Smooth muscle cell (in vitro differentiated cells): ENCODE data around the gene IGFBP6. TPM values are rescaled to one million over a fixed set of nuclear protein-coding genes. Genes with fewer than 3 reads are reported as not detected.

Experiments used
- DNase-seq: peaks from one replicate; lab custom pipeline; 2025; ENCODE audit not compliant: unreplicated experiment; lab: John Stamatoyannopoulos, UW
- H2AFZ ChIP-seq: fragments of 200-600 bp; sonication (generic); 2 replicates; pipeline ENCODE4 v1.6.0; 2016; ENCODE audit warnings: antibody characterized with exemption, low read depth, mild to moderate bottlenecking
- H3F3A ChIP-seq: fragments of 200-600 bp; sonication (generic); 2 replicates; pipeline ENCODE4 v1.6.0; 2017; ENCODE audit warnings: antibody characterized with exemption, low read depth
- H3K27ac ChIP-seq: fragments of 200-600 bp; sonication (generic); 2 replicates; pipeline ENCODE4 v1.5.1; 2016; ENCODE audit warnings: low read depth, mild to moderate bottlenecking
- H3K27me3 ChIP-seq: fragments of 200-600 bp; sonication (generic); 2 replicates; pipeline ENCODE4 v1.6.1; 2016; ENCODE audit warnings: low read depth, mild to moderate bottlenecking
- H3K36me3 ChIP-seq: fragments of 200-600 bp; sonication (generic); 2 replicates; pipeline ENCODE4 v1.5.1; 2016; ENCODE audit warnings: low read depth
- H3K4me1 ChIP-seq: fragments of 200-600 bp; sonication (generic); 2 replicates; pipeline ENCODE4 v1.5.1; 2016; ENCODE audit warnings: low read depth
- H3K4me2 ChIP-seq: fragments of 200-600 bp; sonication (generic); 2 replicates; pipeline ENCODE4 v1.6.0; 2016; ENCODE audit warnings: mild to moderate bottlenecking
- H3K4me3 ChIP-seq: fragments of 200-600 bp; sonication (generic); 2 replicates; pipeline ENCODE4 v1.5.1; 2016; ENCODE audit warnings: mild to moderate bottlenecking
- H3K79me2 ChIP-seq: fragments of 200-600 bp; sonication (generic); 2 replicates; pipeline ENCODE4 v1.6.0; 2016; ENCODE audit warnings: low read depth, mild to moderate bottlenecking
- H3K9ac ChIP-seq: fragments of 200-600 bp; sonication (generic); 2 replicates; pipeline ENCODE4 v1.6.0; 2016; ENCODE audit warnings: low read depth
- H3K9me3 ChIP-seq: fragments of 200-600 bp; sonication (generic); replicated peaks from 2 replicates; pipeline ENCODE4 v1.5.1; 2016; ENCODE audit warnings: low read depth
- H4K20me1 ChIP-seq: fragments of 200-600 bp; sonication (generic); 2 replicates; pipeline ENCODE4 v1.6.0; 2016; ENCODE audit warnings: low read depth
- WGBS: methylation state at CpG from one replicate; pipeline ENCODE4 v1.1.7; 2016; ENCODE audit warnings: low lambda C conversion rate; 5-methylcytosine and 5-hydroxymethylcytosine counted together
- polyA plus RNA-seq: library from polyadenylated mRNA; unstranded; fragments of >200 nt; fragmentation: Nextera tagmentation; extraction: Ambion mirVana; gene quantifications from 2 replicates; pipeline ENCODE4 v1.2.1, GENCODE V29; 2016
- total RNA-seq: library from RNA; depleted of rRNA; stranded (reverse); fragments of >200 nt; gene quantifications from 2 replicates; pipeline ENCODE4 v1.2.3, GENCODE V29; 2014
- TF ChIP-seq, protein P1 (sequence below): fragments of 200-600 bp; sonication (generic); IDR thresholded peaks from 2 replicates; pipeline ENCODE4 v1.5.1; 2017; ENCODE audit warnings: borderline replicate concordance, mild to moderate bottlenecking, antibody characterized with exemption; ENCODE audit not compliant: insufficient read depth, poor library complexity, severe bottlenecking

Gene IGFBP6
- total and polyA plus RNA-seq, 2 experiments from 2014 or later = 22.6 to 94.4 TPM

DNA sequence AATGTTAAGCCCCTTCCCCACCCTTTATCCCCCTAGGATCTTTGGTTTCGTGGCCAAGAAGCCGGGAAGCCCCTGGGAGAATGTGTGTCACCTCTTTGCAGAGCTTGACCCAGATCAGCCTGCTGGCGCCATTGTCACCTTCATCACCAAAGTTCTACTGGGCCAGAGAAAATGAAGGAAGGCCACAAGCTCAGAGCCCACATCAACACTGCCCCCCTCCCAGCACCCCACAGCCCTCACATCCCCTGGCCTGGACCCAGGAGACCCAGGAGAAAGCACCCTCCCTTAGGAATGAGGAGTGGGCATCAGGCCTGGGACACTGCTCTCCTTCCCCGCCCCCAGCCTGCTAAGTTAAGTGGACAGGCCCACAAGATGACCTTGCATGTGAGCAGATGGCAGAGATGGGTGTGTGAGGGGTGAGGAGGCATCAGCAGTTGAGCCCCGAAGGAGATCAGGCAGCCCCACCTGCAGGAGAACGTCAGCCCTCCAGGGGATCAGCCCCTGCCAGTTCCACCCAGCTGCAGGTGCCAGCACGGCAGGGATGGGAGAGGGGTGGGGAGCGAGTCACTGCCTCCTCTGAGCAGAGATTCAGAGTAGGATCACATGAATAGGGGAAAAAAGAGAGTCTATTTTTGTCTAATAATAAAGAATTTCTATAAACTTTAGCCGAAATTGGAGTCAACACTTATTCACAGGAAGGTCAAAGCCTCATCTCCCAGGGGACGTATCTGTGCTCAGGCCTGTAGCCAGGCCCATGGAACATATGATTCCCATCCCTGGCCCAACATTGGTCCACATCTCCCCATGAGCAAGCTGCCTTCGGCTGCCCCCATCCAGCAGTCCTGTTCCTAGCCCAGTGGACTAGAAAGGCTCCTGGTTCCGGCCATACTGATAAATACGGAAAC is 33.5 kb upstream of the IGFBP6 start:
- no peaks in the 10 kb centered on the region for H3F3A ChIP-seq
- no peak for DNase-seq
- peaks cover 9% of the 10 kb centered on the region for H4K20me1 ChIP-seq
- H3K4me1 ChIP-seq = no peaks in the 10 kb centered on the region
- H3K9me3 ChIP-seq = no peaks in the 10 kb centered on the region
- TF ChIP-seq, protein P1, sequence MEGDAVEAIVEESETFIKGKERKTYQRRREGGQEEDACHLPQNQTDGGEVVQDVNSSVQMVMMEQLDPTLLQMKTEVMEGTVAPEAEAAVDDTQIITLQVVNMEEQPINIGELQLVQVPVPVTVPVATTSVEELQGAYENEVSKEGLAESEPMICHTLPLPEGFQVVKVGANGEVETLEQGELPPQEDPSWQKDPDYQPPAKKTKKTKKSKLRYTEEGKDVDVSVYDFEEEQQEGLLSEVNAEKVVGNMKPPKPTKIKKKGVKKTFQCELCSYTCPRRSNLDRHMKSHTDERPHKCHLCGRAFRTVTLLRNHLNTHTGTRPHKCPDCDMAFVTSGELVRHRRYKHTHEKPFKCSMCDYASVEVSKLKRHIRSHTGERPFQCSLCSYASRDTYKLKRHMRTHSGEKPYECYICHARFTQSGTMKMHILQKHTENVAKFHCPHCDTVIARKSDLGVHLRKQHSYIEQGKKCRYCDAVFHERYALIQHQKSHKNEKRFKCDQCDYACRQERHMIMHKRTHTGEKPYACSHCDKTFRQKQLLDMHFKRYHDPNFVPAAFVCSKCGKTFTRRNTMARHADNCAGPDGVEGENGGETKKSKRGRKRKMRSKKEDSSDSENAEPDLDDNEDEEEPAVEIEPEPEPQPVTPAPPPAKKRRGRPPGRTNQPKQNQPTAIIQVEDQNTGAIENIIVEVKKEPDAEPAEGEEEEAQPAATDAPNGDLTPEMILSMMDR = no peak
- no peak overlapping the region for H3K4me3 ChIP-seq
- 87% methylated on average over 13 of the region's 13 CpGs for WGBS
- H3K27ac ChIP-seq = no peak overlapping the region
- no peaks in the 10 kb centered on the region for H3K79me2 ChIP-seq
- H2AFZ ChIP-seq = no peak overlapping the region
- no peaks in the 10 kb centered on the region for H3K27me3 ChIP-seq
- H3K36me3 ChIP-seq = no peaks in the 10 kb centered on the region
- H3K4me2 ChIP-seq = no peak overlapping the region
- no peak overlapping the region for H3K9ac ChIP-seq

DNA sequence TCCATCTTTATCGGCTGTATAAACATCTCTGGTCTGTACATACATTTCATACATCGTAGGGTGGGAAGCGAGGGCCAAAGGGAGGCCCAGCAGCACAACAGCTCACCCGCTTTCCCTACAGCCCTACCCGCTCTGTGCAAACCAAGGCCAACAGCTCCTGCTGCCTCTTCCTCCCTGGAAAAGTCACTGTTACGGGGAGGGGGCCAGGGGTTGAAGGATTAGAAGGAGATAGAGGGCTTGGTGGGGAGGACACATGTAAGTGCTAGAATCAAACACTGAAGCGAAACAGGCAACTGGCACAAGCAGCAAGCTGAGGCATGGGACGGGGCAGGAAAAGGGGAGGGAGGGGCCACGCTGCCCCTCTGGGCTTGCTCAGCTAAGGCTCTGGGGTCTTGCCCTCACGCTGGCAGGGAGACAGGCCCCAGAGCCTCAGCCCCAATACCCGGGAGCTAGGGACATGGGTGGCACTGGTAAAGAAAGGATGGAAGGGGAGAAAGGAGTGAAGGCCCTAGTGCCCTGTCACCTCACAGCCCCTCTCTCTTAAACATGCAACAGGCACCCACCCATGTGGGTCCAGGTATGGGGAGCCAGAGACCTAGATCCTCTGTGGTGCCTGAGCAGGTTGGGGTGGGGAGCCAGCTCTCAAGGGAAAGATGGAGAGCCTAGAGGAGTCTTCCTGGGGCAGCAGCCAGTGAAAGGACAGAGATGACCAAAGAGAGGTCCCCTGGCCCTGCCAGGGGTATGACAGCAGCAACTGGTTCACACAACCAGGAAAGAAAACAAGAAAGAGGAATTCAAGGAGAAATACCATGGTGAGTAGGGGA is 32.6 kb upstream of the IGFBP6 start:
- Histone ChIP-seq H3K4me2 (no peak overlapping the region), H3K27ac (no peak overlapping the region), H2AFZ (no peak overlapping the region), H3K4me1 (no peaks in the 10 kb centered on the region), H3K9me3 (no peaks in the 10 kb centered on the region), H3K79me2 (no peaks in the 10 kb centered on the region), H4K20me1 (peaks cover 16% of the 10 kb centered on the region), H3K4me3 (no peak overlapping the region), H3K27me3 (no peaks in the 10 kb centered on the region), H3K36me3 (no peaks in the 10 kb centered on the region), H3F3A (no peaks in the 10 kb centered on the region), H3K9ac (no peak overlapping the region)
- WGBS = 92% methylated on average over 11 of the region's 11 CpGs
- TF ChIP-seq, protein P1 = no peak
- no peak for DNase-seq

DNA sequence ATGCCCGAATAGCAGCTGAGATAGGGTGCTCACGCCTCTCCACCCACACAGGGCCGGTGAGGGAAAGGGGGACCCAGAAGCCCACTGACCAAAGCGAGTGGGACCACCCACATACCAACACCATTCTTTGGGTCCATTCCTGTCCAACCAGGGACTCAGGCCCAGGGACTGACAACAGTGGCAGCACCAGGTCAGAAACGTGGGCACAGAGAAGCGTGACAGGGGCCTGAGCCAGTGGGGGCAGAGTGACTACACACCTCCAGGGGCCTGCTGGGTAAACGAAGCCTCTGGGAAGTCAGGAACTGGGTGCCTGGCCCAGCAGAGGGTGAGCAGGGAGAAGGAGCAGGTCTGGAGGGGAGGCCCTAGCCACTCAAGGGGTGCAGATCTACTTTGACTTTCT is 32.0 kb upstream of the IGFBP6 start:
- no peak for DNase-seq
- TF ChIP-seq, protein P1 = no peak
- Histone ChIP-seq H3K4me3 (no peak overlapping the region), H4K20me1 (peaks cover 23% of the 10 kb centered on the region), H3K36me3 (no peaks in the 10 kb centered on the region), H3K9ac (no peak overlapping the region), H3K9me3 (no peaks in the 10 kb centered on the region), H3K4me2 (no peak overlapping the region), H3K27ac (no peak overlapping the region), H3K4me1 (no peaks in the 10 kb centered on the region), H2AFZ (no peak overlapping the region), H3K79me2 (no peaks in the 10 kb centered on the region), H3K27me3 (no peaks in the 10 kb centered on the region), H3F3A (no peaks in the 10 kb centered on the region)
- WGBS = 88% methylated on average over 7 of the region's 7 CpGs
